GM18867 (cell line): ENCODE measurements around the gene ALKBH3.

Experiments used
- ATAC-seq: cut with Tn5 transposase; IDR thresholded peaks from one replicate; pipeline ENCODE4 v1.9.1; 2021; ENCODE audit warnings: mild to moderate bottlenecking, moderate library complexity; ENCODE audit not compliant: unreplicated experiment

The ALKBH3 gene

DNA sequence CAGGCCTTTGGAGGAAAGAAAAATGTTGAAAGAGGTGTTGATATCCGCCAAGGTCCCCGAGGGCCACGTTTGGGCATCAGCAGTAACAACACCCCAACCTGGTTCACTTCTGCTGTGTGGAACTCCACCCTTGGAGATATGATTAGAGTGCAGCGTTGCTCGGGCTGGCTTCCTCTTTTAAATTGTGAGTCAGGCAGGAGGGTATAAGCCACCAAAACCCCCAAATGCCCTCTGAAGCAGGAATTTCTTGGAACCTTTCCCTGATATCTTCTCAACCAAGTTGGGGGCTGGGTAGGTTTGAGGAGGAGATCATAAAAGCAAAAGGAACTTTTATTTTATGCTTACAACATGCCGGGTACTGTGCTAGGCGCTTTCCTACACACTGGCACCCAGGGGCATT is 55.4 kb downstream of the ALKBH3 start:
- no peak for ATAC-seq

DNA sequence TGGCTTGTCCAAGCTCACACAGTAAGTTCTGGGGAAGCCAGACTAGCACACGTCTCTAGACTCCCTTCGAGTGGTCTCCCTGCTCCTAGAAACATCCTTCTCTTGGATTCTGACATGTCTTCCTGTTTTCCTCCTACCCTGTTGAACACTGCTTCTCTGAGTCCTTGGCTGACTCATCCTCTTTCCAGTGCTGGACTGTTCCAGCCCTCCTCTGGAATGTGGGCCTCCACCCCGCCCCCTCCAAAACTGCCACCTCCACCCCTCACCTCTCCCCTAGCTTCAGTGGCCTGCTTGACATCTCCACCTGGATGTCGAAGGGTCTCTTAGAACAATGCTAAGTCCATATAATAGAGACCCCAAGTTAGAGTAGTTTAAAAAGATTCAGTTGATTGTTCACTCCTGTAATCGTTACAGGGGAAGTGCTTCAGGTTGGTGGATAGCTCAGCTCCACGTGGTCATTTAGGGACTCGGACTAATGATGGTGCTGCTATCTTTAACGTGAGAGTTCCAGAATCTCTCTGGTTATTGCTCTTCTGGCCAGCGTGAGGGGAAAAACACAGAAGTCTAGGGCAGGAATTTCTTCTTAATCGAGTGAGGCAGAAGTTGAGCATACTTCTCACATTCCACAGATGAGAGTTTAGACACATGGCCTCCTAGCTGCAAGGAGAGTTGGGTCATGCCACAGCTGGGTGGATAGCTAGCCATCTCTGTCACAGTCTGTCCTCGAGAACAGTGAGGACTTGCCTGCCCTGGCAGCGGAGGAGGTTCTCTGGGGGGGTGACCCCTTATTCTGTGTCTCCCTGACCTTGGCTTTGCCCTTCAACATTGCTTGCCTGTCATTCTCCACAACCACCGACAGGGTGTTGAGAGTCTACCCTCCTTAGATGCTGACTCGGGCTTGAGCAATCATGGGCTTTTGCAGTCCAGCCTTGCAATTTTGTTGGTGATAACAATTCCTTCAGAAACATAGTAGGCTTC is 57.1 kb downstream of the ALKBH3 start:
- no peak for ATAC-seq

- no peak for ATAC-seq
Observed at GRCh38 chr11:43941257-43941994, 60.8 kb downstream of the ALKBH3 start.

DNA sequence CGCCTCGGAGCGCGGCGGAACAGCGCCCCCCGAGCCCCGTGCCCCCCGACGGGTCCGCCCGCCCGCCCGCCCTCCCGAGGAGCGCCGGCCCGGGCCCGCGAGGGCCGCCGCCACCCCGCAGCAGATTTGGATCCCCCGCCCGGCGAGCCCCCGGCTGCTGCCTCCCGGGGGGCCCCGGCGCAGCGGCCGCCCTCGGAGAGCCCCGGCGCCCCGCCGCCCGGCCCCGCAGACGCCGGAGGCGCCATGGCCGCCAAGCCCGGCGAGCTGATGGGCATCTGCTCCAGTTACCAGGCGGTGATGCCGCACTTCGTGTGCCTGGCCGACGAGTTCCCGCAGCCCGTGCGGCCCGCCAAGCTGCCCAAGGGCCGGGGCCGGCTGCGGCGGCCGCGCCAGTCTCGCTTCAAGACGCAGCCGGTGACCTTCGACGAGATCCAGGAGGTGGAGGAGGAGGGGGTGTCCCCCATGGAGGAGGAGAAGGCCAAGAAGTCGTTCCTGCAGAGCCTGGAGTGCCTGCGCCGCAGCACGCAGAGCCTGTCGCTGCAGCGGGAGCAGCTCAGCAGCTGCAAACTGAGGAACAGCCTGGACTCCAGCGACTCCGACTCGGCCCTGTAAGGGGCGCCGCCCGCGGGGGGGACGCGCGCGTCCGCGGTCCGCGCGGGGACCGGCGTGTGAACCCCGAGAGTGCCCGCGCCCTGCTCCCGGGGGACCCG is 62.2 kb downstream of the ALKBH3 start:
- no peak for ATAC-seq

DNA sequence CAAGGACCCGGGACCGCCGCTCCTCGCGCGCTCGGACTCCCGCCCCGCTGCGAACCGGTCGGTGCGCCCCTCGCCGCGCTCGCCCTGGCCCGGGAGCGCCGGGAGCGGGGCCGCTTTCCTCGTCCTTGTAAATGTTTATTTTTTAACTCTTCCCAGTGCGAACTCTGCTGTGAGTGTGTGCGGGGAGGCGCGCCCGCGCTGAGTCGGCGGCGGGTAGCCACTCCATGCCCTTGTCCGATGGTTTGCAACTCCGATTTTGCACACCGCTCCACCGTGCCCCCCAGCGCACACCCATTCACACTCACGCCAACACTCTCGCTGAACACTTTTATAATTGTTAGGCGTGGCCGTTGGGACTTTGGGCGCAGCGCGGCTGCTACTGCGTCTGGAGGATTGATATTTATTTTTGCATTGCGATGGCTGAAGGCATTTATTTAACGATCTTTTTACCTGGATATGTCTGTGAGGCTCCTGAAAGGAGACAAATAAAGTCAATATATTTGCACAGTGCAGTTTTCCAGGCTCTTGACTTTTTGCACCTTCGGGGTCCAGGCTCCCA is 62.8 kb downstream of the ALKBH3 start:
- no peak for ATAC-seq

GRCh38 chr11:43943931-43944751 is 63.5 kb downstream of the ALKBH3 start:
- ATAC-seq, result no peak

GRCh38 chr11:43944761-43945311 is 64.2 kb downstream of the ALKBH3 start:
- ATAC-seq, result no peak

DNA sequence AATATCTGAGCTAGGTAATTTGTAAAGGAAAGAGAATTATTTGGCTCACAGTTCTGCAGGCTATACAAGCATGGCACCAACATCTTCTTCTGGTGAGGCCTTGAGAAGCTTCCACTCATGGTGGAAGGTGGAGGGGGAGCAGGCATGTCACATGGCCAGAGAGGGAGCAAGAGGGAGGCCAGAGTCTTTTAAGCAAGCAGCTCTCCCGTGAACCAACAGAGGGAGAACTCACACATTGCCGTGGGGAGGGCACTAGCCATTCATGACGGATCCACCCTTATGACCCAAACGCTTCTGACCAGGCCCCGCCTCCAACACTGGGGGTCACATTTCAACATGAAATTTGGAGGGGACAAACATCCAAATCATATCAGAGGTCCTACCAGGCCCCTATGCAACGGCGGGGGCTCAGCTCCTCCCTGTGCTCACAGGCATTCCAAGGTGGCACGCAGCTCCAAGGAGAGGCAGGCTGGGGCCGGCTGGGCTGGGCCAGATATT is 66.4 kb downstream of the ALKBH3 start:
- no peak for ATAC-seq

DNA sequence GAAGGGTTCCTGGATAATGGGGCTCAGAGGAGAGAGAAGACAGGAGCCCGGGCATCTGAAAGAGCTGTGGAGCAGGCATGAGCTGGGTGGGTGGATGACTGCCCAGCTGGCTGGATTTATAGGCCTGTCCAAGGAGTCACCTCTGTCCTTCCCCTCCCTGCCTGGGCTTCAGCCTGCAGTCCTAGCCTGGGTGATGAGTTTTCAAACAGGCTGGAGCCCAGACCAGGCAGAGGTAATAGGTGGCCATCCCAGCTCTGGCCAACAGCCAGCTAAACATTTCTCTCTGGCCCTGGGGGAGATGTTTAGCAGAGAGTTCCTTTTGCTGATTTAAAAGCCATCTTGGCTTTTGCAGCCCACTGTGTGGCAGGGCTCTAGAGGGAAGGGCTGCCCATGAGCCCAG is 67.2 kb downstream of the ALKBH3 start:
- ATAC-seq, result no peak

- ATAC-seq, result no peak
Observed at GRCh38 chr11:43948341-43949225, 68.0 kb downstream of the ALKBH3 start.

GRCh38 chr11:43950311-43950855 is 69.8 kb downstream of the ALKBH3 start:
- ATAC-seq, result no peak

DNA sequence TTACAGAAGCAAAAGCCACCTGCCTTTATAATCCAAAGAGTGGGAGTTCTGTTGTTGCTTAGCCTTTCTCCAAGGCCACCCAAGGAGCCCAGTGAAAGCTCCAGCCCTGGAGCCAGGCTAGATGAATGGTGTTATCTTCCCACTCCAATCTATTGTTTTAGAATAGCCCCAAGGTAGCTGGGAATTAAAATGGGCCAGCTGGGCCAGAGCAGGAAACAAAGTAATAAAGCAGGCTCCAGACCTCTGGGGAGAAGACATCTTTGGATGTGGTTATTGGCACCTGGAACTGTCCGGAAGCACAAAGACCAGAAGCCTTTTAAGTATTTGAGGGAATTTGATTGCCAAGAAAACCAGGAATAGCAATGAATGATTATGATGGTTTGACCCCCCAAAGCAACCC is 70.6 kb downstream of the ALKBH3 start:
- ATAC-seq, result no peak

GRCh38 chr11:43952020-43952400 is 71.4 kb downstream of the ALKBH3 start:
- ATAC-seq, result no peak

GRCh38 chr11:43952401-43953342 is 72.0 kb downstream of the ALKBH3 start:
- no peak for ATAC-seq

- ATAC-seq, result no peak
Observed at GRCh38 chr11:43953521-43953920, 72.9 kb downstream of the ALKBH3 start.

- ATAC-seq, result no peak
Observed at GRCh38 chr11:43954241-43954640, 73.6 kb downstream of the ALKBH3 start.

- ATAC-seq, result no peak
Observed at GRCh38 chr11:43955381-43956118, 74.9 kb downstream of the ALKBH3 start.
